ENCODE results near the gene TACC3.

DNA sequence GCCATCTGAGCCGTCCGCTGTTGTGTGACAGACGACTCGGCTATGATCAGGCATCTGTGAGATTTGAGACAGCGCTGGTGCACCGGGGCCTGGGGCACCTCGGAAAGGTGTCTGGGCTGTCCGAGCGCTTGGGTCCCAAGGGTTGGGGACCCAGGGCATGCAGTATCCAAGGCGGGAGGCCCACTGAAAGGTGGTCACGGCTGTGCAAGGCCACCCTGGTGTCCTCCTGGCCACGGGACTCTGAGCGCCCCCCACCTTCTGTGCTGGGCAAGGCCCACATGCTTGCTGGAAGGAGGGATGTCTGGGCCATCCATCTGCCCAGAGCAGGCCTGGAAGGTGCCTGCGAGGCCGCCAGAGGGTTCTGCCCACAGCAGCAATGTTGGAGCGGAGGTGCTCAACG, 19.9 kb downstream of the TACC3 start:
- TF ChIP-seq, protein P1, sequence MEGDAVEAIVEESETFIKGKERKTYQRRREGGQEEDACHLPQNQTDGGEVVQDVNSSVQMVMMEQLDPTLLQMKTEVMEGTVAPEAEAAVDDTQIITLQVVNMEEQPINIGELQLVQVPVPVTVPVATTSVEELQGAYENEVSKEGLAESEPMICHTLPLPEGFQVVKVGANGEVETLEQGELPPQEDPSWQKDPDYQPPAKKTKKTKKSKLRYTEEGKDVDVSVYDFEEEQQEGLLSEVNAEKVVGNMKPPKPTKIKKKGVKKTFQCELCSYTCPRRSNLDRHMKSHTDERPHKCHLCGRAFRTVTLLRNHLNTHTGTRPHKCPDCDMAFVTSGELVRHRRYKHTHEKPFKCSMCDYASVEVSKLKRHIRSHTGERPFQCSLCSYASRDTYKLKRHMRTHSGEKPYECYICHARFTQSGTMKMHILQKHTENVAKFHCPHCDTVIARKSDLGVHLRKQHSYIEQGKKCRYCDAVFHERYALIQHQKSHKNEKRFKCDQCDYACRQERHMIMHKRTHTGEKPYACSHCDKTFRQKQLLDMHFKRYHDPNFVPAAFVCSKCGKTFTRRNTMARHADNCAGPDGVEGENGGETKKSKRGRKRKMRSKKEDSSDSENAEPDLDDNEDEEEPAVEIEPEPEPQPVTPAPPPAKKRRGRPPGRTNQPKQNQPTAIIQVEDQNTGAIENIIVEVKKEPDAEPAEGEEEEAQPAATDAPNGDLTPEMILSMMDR (IDR thresholded peaks at IDR 0.05): no peak
- TF ChIP-seq TEAD1 (CRISPR knock-in tag; IDR thresholded peaks at IDR 0.05) (no peak), FOXP1 (CRISPR knock-in tag; IDR thresholded peaks at IDR 0.05; ENCODE audit: borderline replicate concordance) (no peak), TP53 (CRISPR knock-in tag; IDR thresholded peaks at IDR 0.05) (no peak), TCF7 (CRISPR knock-in tag; IDR thresholded peaks at IDR 0.05; ENCODE audit: low read depth) (no peak), ZNF219 (CRISPR knock-in tag; IDR thresholded peaks at IDR 0.05; ENCODE audit: borderline replicate concordance) (no peak), RELA (CRISPR knock-in tag; IDR thresholded peaks at IDR 0.05; ENCODE audit: borderline replicate concordance) (no peak), TEAD4 (CRISPR knock-in tag; IDR thresholded peaks at IDR 0.05) (no peak), ATF3 (CRISPR knock-in tag; conservative IDR thresholded peaks at IDR 0.05) (no peak)

Data from WTC11 (cell line).